Common myeloid progenitor, CD34-positive (primary cell): ENCODE measurements around the gene DCXR.

Experiments used
- CTCF ChIA-PET: fragments of 350-600 bp; sonication (Branson Sonifier 250); formaldehyde crosslinking; loops from one replicate; lab custom pipeline; 2021; ENCODE audit warnings: antibody characterized with exemption; lab: Charles Lee
- POLR2A ChIA-PET: fragments of 350-600 bp; sonication (Branson Sonifier 250); formaldehyde crosslinking; loops from one replicate; lab custom pipeline; 2021; ENCODE audit warnings: antibody characterized with exemption; lab: Charles Lee
- DNase-seq, 3 donors: peaks; one replicate each; pipeline versions ENCODE4 v3.0.0 to v3.0.0-alpha.2; 2013
- H3K27ac ChIP-seq, 2 experiments: 1 replicate in 1 of 2; 2 replicates in 1 of 2; pipeline ENCODE4 v1.7.0; 2013; ENCODE audit warnings: inconsistent platforms in 2 of 2, low read length in 2 of 2, mild to moderate bottlenecking in 2 of 2, low read depth in 1 of 2, moderate library complexity in 1 of 2; ENCODE audit not compliant: severe bottlenecking in 2 of 2, insufficient read depth in 1 of 2, poor library complexity in 1 of 2
- H3K27me3 ChIP-seq, 5 experiments: replicated peaks in 2 of 5; 1 replicate in 3 of 5; 2 replicates in 2 of 5; pipeline versions ENCODE4 v1.6.1 to v1.7.0; 2013; ENCODE audit warnings: low read length in 4 of 5, mild to moderate bottlenecking in 2 of 5, moderate library complexity in 2 of 5, inconsistent platforms in 1 of 5; ENCODE audit not compliant: insufficient read depth in 5 of 5, control insufficient read depth in 4 of 5
- H3K36me3 ChIP-seq, 4 experiments: 1 replicate in 2 of 4; 2 replicates in 2 of 4; pipeline versions ENCODE4 v1.6.1 to v1.7.0; 2013; ENCODE audit warnings: low read length in 3 of 4, control low read depth in 1 of 4, mild to moderate bottlenecking in 1 of 4; ENCODE audit not compliant: control insufficient read depth in 4 of 4, insufficient read depth in 4 of 4
- H3K4me1 ChIP-seq, 4 experiments: 1 replicate in 3 of 4; 2 replicates in 1 of 4; pipeline versions ENCODE4 v1.6.1 to v1.7.1; 2013; ENCODE audit warnings: low read length in 3 of 4, mild to moderate bottlenecking in 3 of 4, control low read depth in 1 of 4, inconsistent platforms in 1 of 4, moderate library complexity in 1 of 4; ENCODE audit not compliant: control insufficient read depth in 4 of 4, insufficient read depth in 4 of 4; ENCODE audit errors: control extremely low read depth in 1 of 4
- H3K4me3 ChIP-seq, 7 experiments: 1 replicate in 4 of 7; 2 replicates in 3 of 7; pipeline versions ENCODE4 v1.5.1 to v1.7.0; 2013; ENCODE audit warnings: mild to moderate bottlenecking in 7 of 7, low read length in 6 of 7, moderate library complexity in 6 of 7, inconsistent platforms in 2 of 7, low read depth in 2 of 7, control low read depth in 1 of 7; ENCODE audit not compliant: insufficient read depth in 4 of 7, control insufficient read depth in 1 of 7; ENCODE audit errors: extremely low read depth in 1 of 7
- H3K9me3 ChIP-seq, 5 experiments: 1 replicate in 4 of 5; 2 replicates in 1 of 5; pipeline versions ENCODE4 v1.6.1 to v1.7.1; 2013; ENCODE audit warnings: low read length in 4 of 5, mild to moderate bottlenecking in 2 of 5, inconsistent platforms in 1 of 5, low read depth in 1 of 5, moderate library complexity in 1 of 5; ENCODE audit not compliant: control insufficient read depth in 4 of 5, insufficient read depth in 2 of 5; ENCODE audit errors: control extremely low read depth in 1 of 5
- WGBS: methylation state at CpG from one replicate; pipeline ENCODE4 v1.1.5; 2013; ENCODE audit not compliant: insufficient coverage; 5-methylcytosine and 5-hydroxymethylcytosine counted together

The DCXR gene

GRCh38 chr17:82053556-82054263, 16.2 kb upstream of the DCXR start:
- no peak overlapping the region for H3K27ac ChIP-seq
- H3K4me3 ChIP-seq = no peak overlapping the region
- ChIA-PET POLR2A (no interaction called here), CTCF (interaction anchor here (1.0 to 1.1 kb wide), 2 partner anchors 16 to 24 kb away, joined by 3 read pairs; no protein-coding TSS in a partner anchor)
- DNase-seq = no peak
- H3K4me1 ChIP-seq = peaks cover 0 to 25% (median 21%) of the 10 kb centered on the region in 4 experiments
- 99% methylated on average over 24 of the region's 28 CpGs for WGBS
- H3K27me3 ChIP-seq = no peaks in the 10 kb centered on the region
- H3K36me3 ChIP-seq = peaks cover 4 to 72% (median 38%) of the 10 kb centered on the region in 4 experiments
- H3K9me3 ChIP-seq = no peaks in the 10 kb centered on the region

GRCh38 chr17:82053130-82053529, 15.6 kb upstream of the DCXR start:
- peak overlapping the region in 3 of 7 experiments; percentile 81 to 95 (median 86) for H3K4me3 ChIP-seq
- H3K27ac ChIP-seq = no peak overlapping the region
- CTCF ChIA-PET = interaction anchor here (1.0 kb wide), 1 partner anchor 15 kb away, joined by 3 read pairs; no protein-coding TSS in a partner anchor
- H3K27me3 ChIP-seq = no peaks in the 10 kb centered on the region
- peaks cover 0 to 25% (median 21%) of the 10 kb centered on the region in 4 experiments for H3K4me1 ChIP-seq
- no peak for DNase-seq
- POLR2A ChIA-PET = no interaction called here
- H3K9me3 ChIP-seq = no peaks in the 10 kb centered on the region
- 97% methylated on average over 19 of the region's 19 CpGs for WGBS
- peaks cover 4 to 69% (median 39%) of the 10 kb centered on the region in 4 experiments for H3K36me3 ChIP-seq

- DNase-seq = no peak
- peak overlapping the region; percentile 25 to 66 for H3K27ac ChIP-seq
- ChIA-PET POLR2A (interaction anchor here (0.7 kb wide), 1 partner anchor 8 kb away, joined by 3 read pairs; no protein-coding TSS in a partner anchor), CTCF (interaction anchor here (1.0 kb wide), 1 partner anchor 15 kb away, joined by 3 read pairs; no protein-coding TSS in a partner anchor)
- no peaks in the 10 kb centered on the region for H3K9me3 ChIP-seq
- H3K4me1 ChIP-seq = peaks cover 0 to 25% (median 21%) of the 10 kb centered on the region in 4 experiments
- H3K27me3 ChIP-seq = no peaks in the 10 kb centered on the region
- peaks cover 4 to 69% (median 37%) of the 10 kb centered on the region in 4 experiments for H3K36me3 ChIP-seq
- 44% methylated on average over 19 of the region's 19 CpGs for WGBS
- H3K4me3 ChIP-seq = peak overlapping the region; percentile 62 to 95 (median 81)
These were observed 15.2 kb upstream of the DCXR start for GRCh38 chr17:82052638-82053059.

GRCh38 chr17:82051776-82052637, 14.5 kb upstream of the DCXR start, which contains the start of the genes GPS1 and RFNG:
Gene GPS1 (plus strand): TSS chr17:82051898. CDS start chr17:82051932, 34 bp downstream.
Gene RFNG (minus strand): TSS chr17:82051811. CDS start chr17:82051766, 45 bp downstream.
- H3K9me3 ChIP-seq = no peaks in the 10 kb centered on the region
- WGBS = under 1% methylated on average over 77 of the region's 94 CpGs

GRCh38 chr17:82050761-82051641, 13.5 kb upstream of the DCXR start:
- CTCF ChIA-PET = interaction anchor here (1.2 to 1.9 kb wide), 2 partner anchors 9 to 13 kb away, joined by 5 to 8 read pairs; partner anchors contain the start of gene DCXR
- DNase-seq = peak in 1 of 3 donors; percentile 13
- Histone ChIP-seq H3K4me1 (peaks cover 0 to 25% (median 21%) of the 10 kb centered on the region in 4 experiments), H3K27ac (peak overlapping the region in 1 of 2 experiments; percentile 61), H3K9me3 (no peaks in the 10 kb centered on the region), H3K4me3 (peak overlapping the region; percentile 62 to 95 (median 81)), H3K36me3 (peaks cover 4 to 60% (median 33%) of the 10 kb centered on the region in 4 experiments), H3K27me3 (no peaks in the 10 kb centered on the region)
- POLR2A ChIA-PET = no interaction called here
- WGBS = 29% methylated on average over 47 of the region's 79 CpGs

More at GRCh38 chr17:82051776-82052637, 14.5 kb upstream of the DCXR start, which contains the start of the genes GPS1 and RFNG:
- Histone ChIP-seq H3K36me3 (peaks cover 4 to 68% (median 38%) of the 10 kb centered on the region in 4 experiments), H3K4me1 (peaks cover 0 to 25% (median 21%) of the 10 kb centered on the region in 4 experiments), H3K4me3 (peak within 1 kb of the TSS; percentile 62 to 95 (median 81)), H3K27me3 (no peaks in the 10 kb centered on the region), H3K27ac (peak within 1 kb of the TSS; percentile 25 to 66)
- DNase-seq = peak; percentile 25 to 54 (median 37)
- ChIA-PET POLR2A (interaction anchor here (0.7 kb wide), 1 partner anchor 9 kb away, joined by 3 read pairs; no protein-coding TSS in a partner anchor), CTCF (interaction anchor here (1.0 kb wide), 1 partner anchor 14 kb away, joined by 3 read pairs; no protein-coding TSS in a partner anchor)
